ENCODE data around the gene NDUFV3.

Gene NDUFV3

GRCh38 chr21:42878678-42878992 is 14.5 kb upstream of the NDUFV3 start:
- no peaks in the 10 kb centered on the region for H3K9me3 ChIP-seq (ENCODE audit: control insufficient read depth, insufficient read depth, low read length)

GRCh38 chr21:42878993-42879787 is 13.9 kb upstream of the NDUFV3 start, which contains the start of gene WDR4:
Gene WDR4, minus strand, starts transcription at chr21:42879539. Its CDS starts 44 bp downstream, at chr21:42879495.
- H3K4me1 ChIP-seq (ENCODE audit: control insufficient read depth, low read length) = peaks cover 18% of the 10 kb centered on the region
- H3K36me3 ChIP-seq (ENCODE audit: control insufficient read depth, low read length) = peaks cover 45% of the 10 kb centered on the region
- H3K4me3 ChIP-seq (ENCODE audit: low read length) = peak within 1 kb of the TSS; percentile 83
- H3K27me3 ChIP-seq (ENCODE audit: control insufficient read depth, low read length) = no peaks in the 10 kb centered on the region
- H3K9me2 ChIP-seq (replicated peaks; ENCODE audit: control insufficient read depth, low read length) = no peaks in the 10 kb centered on the region
- H3K27ac ChIP-seq (ENCODE audit: low read depth, low read length) = peak within 1 kb of the TSS; percentile 66
- no peaks in the 10 kb centered on the region for H3K9me3 ChIP-seq (ENCODE audit: control insufficient read depth, insufficient read depth, low read length)
- no peak for TF ChIP-seq CTCF (IDR thresholded peaks at IDR 0.05; ENCODE audit: low read depth, low read length, poor library complexity, severe bottlenecking)
- TF ChIP-seq EZH2phosphoT487 (IDR thresholded peaks at IDR 0.05; ENCODE audit: borderline replicate concordance, low read length) = no peak
- H3K79me2 ChIP-seq (ENCODE audit: control insufficient read depth, low read length) = peaks cover 62% of the 10 kb centered on the region
- H4K20me1 ChIP-seq (ENCODE audit: control insufficient read depth, insufficient read depth, low read depth, low read length) = no peaks in the 10 kb centered on the region; the same call in 1 of the 2 replicates
- peak within 1 kb of the TSS; percentile 82 for H3K4me2 ChIP-seq (ENCODE audit: low read length)
- H3F3A ChIP-seq (ENCODE audit: control insufficient read depth, insufficient read depth) = no peaks in the 10 kb centered on the region

More at GRCh38 chr21:42878678-42878992, 14.5 kb upstream of the NDUFV3 start:
- Histone ChIP-seq H3K27ac (ENCODE audit: low read depth, low read length) (peak overlapping the region; percentile 66), H4K20me1 (ENCODE audit: control insufficient read depth, insufficient read depth, low read depth, low read length) (no peaks in the 10 kb centered on the region; the same call in 1 of the 2 replicates), H3K36me3 (ENCODE audit: control insufficient read depth, low read length) (peaks cover 49% of the 10 kb centered on the region), H3K9me2 (replicated peaks; ENCODE audit: control insufficient read depth, low read length) (no peaks in the 10 kb centered on the region), H3K4me1 (ENCODE audit: control insufficient read depth, low read length) (peaks cover 18% of the 10 kb centered on the region), H3K79me2 (ENCODE audit: control insufficient read depth, low read length) (peaks cover 65% of the 10 kb centered on the region), H3K4me3 (ENCODE audit: low read length) (peak overlapping the region; percentile 83), H3F3A (ENCODE audit: control insufficient read depth, insufficient read depth) (no peaks in the 10 kb centered on the region), H3K4me2 (ENCODE audit: low read length) (peak overlapping the region; percentile 82), H3K27me3 (ENCODE audit: control insufficient read depth, low read length) (no peaks in the 10 kb centered on the region)
- TF ChIP-seq EZH2phosphoT487 (IDR thresholded peaks at IDR 0.05; ENCODE audit: borderline replicate concordance, low read length) = no peak
- no peak for TF ChIP-seq CTCF (IDR thresholded peaks at IDR 0.05; ENCODE audit: low read depth, low read length, poor library complexity, severe bottlenecking)

GRCh38 chr21:42880352-42880751 is 12.8 kb upstream of the NDUFV3 start:
- Histone ChIP-seq H3K27me3 (ENCODE audit: control insufficient read depth, low read length) (no peaks in the 10 kb centered on the region), H3K4me2 (ENCODE audit: low read length) (peak overlapping the region; percentile 82), H3K27ac (ENCODE audit: low read depth, low read length) (0 out of 2 replicates have a peak overlapping the region, but pooled peaks have one; percentile 66), H4K20me1 (ENCODE audit: control insufficient read depth, insufficient read depth, low read depth, low read length) (no peaks in the 10 kb centered on the region; the same call in 1 of the 2 replicates), H3K36me3 (ENCODE audit: control insufficient read depth, low read length) (peaks cover 39% of the 10 kb centered on the region), H3F3A (ENCODE audit: control insufficient read depth, insufficient read depth) (no peaks in the 10 kb centered on the region), H3K4me1 (ENCODE audit: control insufficient read depth, low read length) (peaks cover 18% of the 10 kb centered on the region), H3K4me3 (ENCODE audit: low read length) (peak overlapping the region; percentile 83), H3K9me2 (replicated peaks; ENCODE audit: control insufficient read depth, low read length) (no peaks in the 10 kb centered on the region), H3K9me3 (ENCODE audit: control insufficient read depth, insufficient read depth, low read length) (no peaks in the 10 kb centered on the region), H3K79me2 (ENCODE audit: control insufficient read depth, low read length) (peaks cover 54% of the 10 kb centered on the region)
- no peak for TF ChIP-seq EZH2phosphoT487 (IDR thresholded peaks at IDR 0.05; ENCODE audit: borderline replicate concordance, low read length)
- no peak for TF ChIP-seq CTCF (IDR thresholded peaks at IDR 0.05; ENCODE audit: low read depth, low read length, poor library complexity, severe bottlenecking)
